H9 (cell line): Measurements from ENCODE around the gene ESM1. TPM values are rescaled to one million over a fixed set of nuclear protein-coding genes. Genes with fewer than 3 reads are reported as not detected.

Experiments used
- DNase-seq: peaks from one replicate; pipeline ENCODE4 v3.0.0-alpha.2; 2017
- H2AFZ ChIP-seq: one replicate; pipeline ENCODE4 v1.6.1; 2013; ENCODE audit warnings: mild to moderate bottlenecking, low read length, control low read depth, moderate library complexity
- H2AK5ac ChIP-seq: 2 replicates; pipeline ENCODE4 v1.6.1; 2013; ENCODE audit warnings: low read length, control low read depth, mixed read lengths; ENCODE audit not compliant: insufficient read length
- H2BK120ac ChIP-seq: one replicate; pipeline ENCODE4 v1.6.1; 2013; ENCODE audit warnings: low read depth, mild to moderate bottlenecking, low read length, control low read depth, inconsistent platforms; ENCODE audit not compliant: poor library complexity, severe bottlenecking
- H2BK12ac ChIP-seq: 2 replicates; pipeline ENCODE4 v1.6.1; 2013; ENCODE audit warnings: low read length, control low read depth, mixed read lengths, low read depth; ENCODE audit not compliant: insufficient read length
- H2BK15ac ChIP-seq: 2 replicates; pipeline ENCODE4 v1.6.1; 2013; ENCODE audit warnings: low read depth, low read length, control low read depth
- H2BK20ac ChIP-seq: one replicate; pipeline ENCODE4 v1.6.1; 2013; ENCODE audit warnings: low read depth, mild to moderate bottlenecking, low read length, control low read depth, inconsistent platforms; ENCODE audit not compliant: poor library complexity, severe bottlenecking
- H2BK5ac ChIP-seq: 2 replicates; pipeline ENCODE4 v1.6.1; 2013; ENCODE audit warnings: low read length, control low read depth, mixed read lengths; ENCODE audit not compliant: insufficient read length
- H3K14ac ChIP-seq: 2 replicates; pipeline ENCODE4 v1.6.1; 2013; ENCODE audit warnings: low read length, control low read depth; ENCODE audit not compliant: insufficient read depth
- H3K18ac ChIP-seq: 2 replicates; pipeline ENCODE4 v1.6.1; 2013; ENCODE audit warnings: low read depth, mild to moderate bottlenecking, mixed read lengths, low read length, control low read depth; ENCODE audit not compliant: insufficient read length
- H3K23ac ChIP-seq: 2 replicates; pipeline ENCODE4 v1.6.1; 2013; ENCODE audit warnings: low read length, control low read depth, mixed read lengths, low read depth; ENCODE audit not compliant: insufficient read length
- H3K23me2 ChIP-seq: 2 replicates; pipeline ENCODE4 v1.6.1; 2013; ENCODE audit warnings: low read depth, mild to moderate bottlenecking, mixed read lengths, low read length, control low read depth; ENCODE audit not compliant: insufficient read length, poor library complexity, severe bottlenecking
- H3K27ac ChIP-seq: 2 replicates; pipeline ENCODE4 v1.5.1; 2013; ENCODE audit warnings: low read length, control low read depth, mixed read lengths, low read depth; ENCODE audit not compliant: insufficient read length
- H3K27me3 ChIP-seq: 2 replicates; pipeline ENCODE4 v1.6.1; 2013; ENCODE audit warnings: low read length, control low read depth, inconsistent platforms; ENCODE audit not compliant: insufficient read depth
- H3K4ac ChIP-seq: 2 replicates; pipeline ENCODE4 v1.6.1; 2013; ENCODE audit warnings: low read depth, mild to moderate bottlenecking, control low read depth, inconsistent platforms, low read length, moderate library complexity
- H3K4me1 ChIP-seq: 2 replicates; pipeline ENCODE4 v1.6.1; 2013; ENCODE audit warnings: low read length, control low read depth, inconsistent platforms; ENCODE audit not compliant: insufficient read depth
- H3K4me2 ChIP-seq: 2 replicates; pipeline ENCODE4 v1.6.1; 2013; ENCODE audit warnings: low read length, control low read depth, mixed read lengths; ENCODE audit not compliant: insufficient read length, insufficient read depth
- H3K56ac ChIP-seq: 2 replicates; pipeline ENCODE4 v1.6.1; 2013; ENCODE audit warnings: low read depth, mild to moderate bottlenecking, mixed read lengths, low read length, control low read depth; ENCODE audit not compliant: insufficient read length
- H3K79me1 ChIP-seq: 2 replicates; pipeline ENCODE4 v1.6.1; 2013; ENCODE audit warnings: low read depth, mild to moderate bottlenecking, moderate library complexity, low read length, control low read depth, inconsistent platforms; ENCODE audit not compliant: insufficient read depth, poor library complexity, severe bottlenecking
- H3K79me2 ChIP-seq: 2 replicates; pipeline ENCODE4 v1.6.1; 2013; ENCODE audit warnings: low read length, control low read depth, inconsistent platforms; ENCODE audit not compliant: insufficient read depth
- H3K9ac ChIP-seq: 2 replicates; pipeline ENCODE4 v1.6.1; 2013; ENCODE audit warnings: low read length, control low read depth, mixed read lengths; ENCODE audit not compliant: insufficient read length; ENCODE audit errors: extremely low read depth
- H3K9me3 ChIP-seq: one replicate; pipeline ENCODE4 v1.6.1; 2013; ENCODE audit warnings: low read depth, low read length, inconsistent platforms; ENCODE audit not compliant: control insufficient read depth
- H3T11ph ChIP-seq: one replicate; pipeline ENCODE4 v1.6.1; 2013; ENCODE audit warnings: mild to moderate bottlenecking, low read length, control low read depth, inconsistent platforms
- H4K20me1 ChIP-seq: one replicate; pipeline ENCODE4 v1.6.1; 2013; ENCODE audit not compliant: control insufficient read depth, insufficient read length, insufficient read depth
- H4K5ac ChIP-seq: 2 replicates; pipeline ENCODE4 v1.6.1; 2013; ENCODE audit warnings: low read depth, mild to moderate bottlenecking, mixed read lengths, low read length, control low read depth; ENCODE audit not compliant: insufficient read length
- H4K8ac ChIP-seq: replicated peaks from 2 replicates; pipeline ENCODE4 v1.6.1; 2013; ENCODE audit warnings: low read length, control low read depth, mixed read lengths, low read depth; ENCODE audit not compliant: insufficient read length
- H4K91ac ChIP-seq: 2 replicates; pipeline ENCODE4 v1.6.1; 2013; ENCODE audit warnings: low read depth, mild to moderate bottlenecking, moderate library complexity, mixed read lengths, low read length, control low read depth; ENCODE audit not compliant: insufficient read length
- H3K27ac Mint-ChIP-seq, 3 experiments: 2 replicates in 2 of 3; 3 replicates in 1 of 3; pipeline ENCODE4 v1.8.0; 2020 to 2021; ENCODE audit warnings: mixed read lengths in 3 of 3, mild to moderate bottlenecking in 1 of 3, moderate library complexity in 1 of 3
- H3K27me3 Mint-ChIP-seq: 2 replicates; pipeline ENCODE4 v1.8.0; 2021; ENCODE audit warnings: low read depth, mild to moderate bottlenecking, moderate library complexity, mixed read lengths
- H3K36me3 Mint-ChIP-seq, 3 experiments: 2 replicates in 2 of 3; 3 replicates in 1 of 3; pipeline ENCODE4 v1.8.0; 2020 to 2021; ENCODE audit warnings: low read depth in 3 of 3, mixed read lengths in 3 of 3; ENCODE audit not compliant: insufficient read depth in 1 of 3
- H3K4me1 Mint-ChIP-seq, 2 experiments: 2 replicates each; pipeline ENCODE4 v1.8.0; 2020; ENCODE audit warnings: mixed read lengths in 2 of 2
- H3K4me3 Mint-ChIP-seq, 2 experiments: 2 replicates in 1 of 2; 3 replicates in 1 of 2; pipeline ENCODE4 v1.8.0; 2020 to 2021; ENCODE audit warnings: mild to moderate bottlenecking in 2 of 2, mixed read lengths in 2 of 2, moderate library complexity in 1 of 2
- H3K9me3 Mint-ChIP-seq, 2 experiments: 2 replicates in 1 of 2; 3 replicates in 1 of 2; pipeline ENCODE4 v1.8.0; 2020; ENCODE audit warnings: mild to moderate bottlenecking in 2 of 2, mixed read lengths in 2 of 2, moderate library complexity in 1 of 2
- CTCF ChIP-seq: fragments of 200-600 bp; sonication (generic); conservative IDR thresholded peaks from 3 replicates; pipeline ENCODE4 v1.8.0; 2021; ENCODE audit warnings: antibody characterized with exemption, mild to moderate bottlenecking
- WGBS: extraction: QIAGEN DNeasy Blood & Tissue Kit; methylation state at CpG from one replicate; pipeline ENCODE4 v1.1.7; 2013; ENCODE audit warnings: missing lambda C conversion rate, low lambda C conversion rate, mixed read lengths; ENCODE audit not compliant: insufficient read length; ENCODE audit errors: extremely low coverage; 5-methylcytosine and 5-hydroxymethylcytosine counted together
- total RNA-seq: library from RNA; stranded (reverse); gene quantifications from 2 replicates; pipeline ENCODE4 v1.2.1, GENCODE V29; 2021

The ESM1 gene
- total RNA-seq, 1 experiment from 2014 or later: not detected

GRCh38 chr5:54969242-54969641 lies 16.2 kb downstream of the ESM1 start:
- H3K14ac ChIP-seq: no peak overlapping the region
- no peak overlapping the region for H2BK5ac ChIP-seq
- H2BK20ac ChIP-seq: no peak overlapping the region
- no peaks in the 10 kb centered on the region for H3K9me3 ChIP-seq
- TF ChIP-seq CTCF: no peak
- H3K79me1 ChIP-seq: no peaks in the 10 kb centered on the region
- H3K23me2 ChIP-seq: no peaks in the 10 kb centered on the region
- no peak overlapping the region for H2AK5ac ChIP-seq
- H2AFZ ChIP-seq: no peak overlapping the region
- no peaks in the 10 kb centered on the region for H3K27me3 Mint-ChIP-seq
- H3K27ac Mint-ChIP-seq: no peak overlapping the region
- no peaks in the 10 kb centered on the region for H4K20me1 ChIP-seq
- H3K56ac ChIP-seq: no peak overlapping the region
- no peak overlapping the region for H3K23ac ChIP-seq
- no peak overlapping the region for H3K4me2 ChIP-seq
- no peak overlapping the region for H4K5ac ChIP-seq
- no peak overlapping the region for H3K27ac ChIP-seq
- no peak overlapping the region for H3K4me3 Mint-ChIP-seq
- no peak overlapping the region for H2BK120ac ChIP-seq
- no peaks in the 10 kb centered on the region for H3K27me3 ChIP-seq
- no peak overlapping the region for H4K91ac ChIP-seq
- no peak for DNase-seq
- H3K9me3 Mint-ChIP-seq: peaks cover 0 to 2% of the 10 kb centered on the region in 2 experiments; a peak in 2 of 5 replicates
- no peak overlapping the region for H3K4ac ChIP-seq
- no peak overlapping the region for H3K9ac ChIP-seq
- no peak overlapping the region for H3K18ac ChIP-seq
- peaks cover 3 to 7% of the 10 kb centered on the region in 2 experiments for H3K4me1 Mint-ChIP-seq
- no peak overlapping the region for H3T11ph ChIP-seq
- no peak overlapping the region for H2BK12ac ChIP-seq
- no CpG with 5 or more reads among the region's 4 CpGs for WGBS
- H3K4me1 ChIP-seq: peaks cover 2% of the 10 kb centered on the region; the same call in 1 of the 2 replicates
- H3K36me3 Mint-ChIP-seq: peaks cover 0 to 5% (median 0%) of the 10 kb centered on the region in 3 experiments; a peak in 3 of 7 replicates
- no peak overlapping the region for H2BK15ac ChIP-seq
- H3K79me2 ChIP-seq: no peaks in the 10 kb centered on the region
- no peak overlapping the region for H4K8ac ChIP-seq
